SK-N-SH (cell line): ENCODE measurements around the gene PWP1.

Experiments used
- NFIC ChIP-seq: IDR thresholded peaks from 2 replicates; pipeline ENCODE4 v1.4.0; 2012; ENCODE audit warnings: borderline replicate concordance
- NRF1 ChIP-seq: IDR thresholded peaks from 2 replicates; pipeline ENCODE4 v1.6.1; 2012; ENCODE audit warnings: low read depth, mild to moderate bottlenecking, low read length
- POLR2AphosphoS5 ChIP-seq: IDR thresholded peaks from 2 replicates; pipeline ENCODE4 v1.6.1; 2012; ENCODE audit warnings: low read depth, low read length
- RCOR1 ChIP-seq: fragments of 150-350 bp; IDR thresholded peaks from 2 replicates; pipeline ENCODE4 v1.6.1; 2017; ENCODE audit warnings: antibody characterized with exemption, low read length
- RFX5 ChIP-seq: IDR thresholded peaks from 2 replicates; pipeline ENCODE4 v1.6.1; 2012; ENCODE audit warnings: mild to moderate bottlenecking, improper control_type of control experiment, low read length
- RXRA ChIP-seq: IDR thresholded peaks from 2 replicates; pipeline ENCODE4 v1.4.0; 2012; ENCODE audit warnings: low read depth, mild to moderate bottlenecking, borderline replicate concordance
- SIN3A ChIP-seq: IDR thresholded peaks from 2 replicates; pipeline ENCODE4 v1.6.1; 2012; ENCODE audit warnings: low read depth, mild to moderate bottlenecking, low read length, moderate library complexity, borderline replicate concordance
- TAF1 ChIP-seq: IDR thresholded peaks from 2 replicates; pipeline ENCODE4 v1.6.1; 2012; ENCODE audit warnings: low read depth, mild to moderate bottlenecking, low read length, moderate library complexity, borderline replicate concordance
- TF ChIP-seq, protein P1 (sequence below): IDR thresholded peaks from 2 replicates; pipeline ENCODE4 v1.4.0; 2012; ENCODE audit warnings: low read depth, borderline replicate concordance
- TF ChIP-seq, protein P2 (sequence below): fragments of 200-600 bp; sonication (generic); IDR thresholded peaks from 2 replicates; pipeline ENCODE4 v1.6.1; 2017; ENCODE audit warnings: antibody characterized with exemption, mild to moderate bottlenecking, moderate library complexity

DNA sequence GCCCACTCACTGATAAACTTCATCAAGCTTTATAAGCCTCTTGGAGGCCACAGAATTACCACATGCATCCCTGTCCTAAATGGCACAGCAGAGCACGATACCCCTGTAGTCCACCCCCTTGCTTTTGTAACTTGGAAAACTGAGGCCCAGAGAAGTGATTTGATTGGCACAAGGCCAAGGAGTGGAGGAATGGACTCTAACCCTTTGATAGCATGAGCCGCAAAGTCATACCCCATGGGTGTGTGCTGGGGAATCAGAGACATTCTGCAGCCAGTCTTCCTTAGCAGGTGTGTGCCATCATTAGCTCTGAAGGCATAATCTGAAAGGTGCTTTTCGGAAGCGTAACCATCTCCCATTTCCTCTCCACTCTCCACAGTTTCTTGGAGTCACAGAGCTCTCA, 28.5 kb upstream of the PWP1 start:
- TF ChIP-seq, protein P1, sequence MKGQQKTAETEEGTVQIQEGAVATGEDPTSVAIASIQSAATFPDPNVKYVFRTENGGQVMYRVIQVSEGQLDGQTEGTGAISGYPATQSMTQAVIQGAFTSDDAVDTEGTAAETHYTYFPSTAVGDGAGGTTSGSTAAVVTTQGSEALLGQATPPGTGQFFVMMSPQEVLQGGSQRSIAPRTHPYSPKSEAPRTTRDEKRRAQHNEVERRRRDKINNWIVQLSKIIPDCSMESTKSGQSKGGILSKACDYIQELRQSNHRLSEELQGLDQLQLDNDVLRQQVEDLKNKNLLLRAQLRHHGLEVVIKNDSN: no peak
- TF ChIP-seq RCOR1 (no peak), NFIC (no peak), NRF1 (no peak), POLR2AphosphoS5 (no peak), SIN3A (no peak), TAF1 (no peak), RFX5 (no peak), RXRA (no peak)
- TF ChIP-seq, protein P2, sequence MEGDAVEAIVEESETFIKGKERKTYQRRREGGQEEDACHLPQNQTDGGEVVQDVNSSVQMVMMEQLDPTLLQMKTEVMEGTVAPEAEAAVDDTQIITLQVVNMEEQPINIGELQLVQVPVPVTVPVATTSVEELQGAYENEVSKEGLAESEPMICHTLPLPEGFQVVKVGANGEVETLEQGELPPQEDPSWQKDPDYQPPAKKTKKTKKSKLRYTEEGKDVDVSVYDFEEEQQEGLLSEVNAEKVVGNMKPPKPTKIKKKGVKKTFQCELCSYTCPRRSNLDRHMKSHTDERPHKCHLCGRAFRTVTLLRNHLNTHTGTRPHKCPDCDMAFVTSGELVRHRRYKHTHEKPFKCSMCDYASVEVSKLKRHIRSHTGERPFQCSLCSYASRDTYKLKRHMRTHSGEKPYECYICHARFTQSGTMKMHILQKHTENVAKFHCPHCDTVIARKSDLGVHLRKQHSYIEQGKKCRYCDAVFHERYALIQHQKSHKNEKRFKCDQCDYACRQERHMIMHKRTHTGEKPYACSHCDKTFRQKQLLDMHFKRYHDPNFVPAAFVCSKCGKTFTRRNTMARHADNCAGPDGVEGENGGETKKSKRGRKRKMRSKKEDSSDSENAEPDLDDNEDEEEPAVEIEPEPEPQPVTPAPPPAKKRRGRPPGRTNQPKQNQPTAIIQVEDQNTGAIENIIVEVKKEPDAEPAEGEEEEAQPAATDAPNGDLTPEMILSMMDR: no peak
